GM12878 (cell line): Measurements from ENCODE around the gene ISY1. TPM values are rescaled to one million over a fixed set of nuclear protein-coding genes. Genes with fewer than 3 reads are reported as not detected.
A peak's percentile ranks its signal among the peaks of the same experiment; 100 is the strongest.

Experiments used
- IKZF2 ChIP-seq, 2 experiments: fragments of 450-650 bp; IDR thresholded peaks; 2 replicates each; pipeline ENCODE4 v1.6.1; 2017; ENCODE audit warnings: mild to moderate bottlenecking in 2 of 2, moderate library complexity in 2 of 2
- POU2F2 ChIP-seq: IDR thresholded peaks from 3 replicates; pipeline ENCODE4 v1.6.1; 2011; ENCODE audit warnings: low read depth, mild to moderate bottlenecking, low read length, borderline replicate concordance
- RELB ChIP-seq: fragments of 450-650 bp; IDR thresholded peaks from 2 replicates; pipeline ENCODE4 v1.6.1; 2017; ENCODE audit warnings: low read depth, mild to moderate bottlenecking, moderate library complexity
- TAF1 ChIP-seq: IDR thresholded peaks from 2 replicates; pipeline ENCODE4 v1.6.1; 2011; ENCODE audit warnings: mild to moderate bottlenecking, low read depth, low read length, borderline replicate concordance
- ZBTB40 ChIP-seq: fragments of 450-650 bp; IDR thresholded peaks from 2 replicates; pipeline ENCODE4 v1.6.1; 2016; ENCODE audit warnings: mild to moderate bottlenecking, moderate library complexity, borderline replicate concordance
- ZNF207 ChIP-seq: fragments of 450-650 bp; IDR thresholded peaks from 2 replicates; pipeline ENCODE4 v1.6.1; 2014; ENCODE audit warnings: antibody characterized with exemption, mild to moderate bottlenecking, borderline replicate concordance
- ZNF24 ChIP-seq: fragments of 450-650 bp; IDR thresholded peaks from 2 replicates; pipeline ENCODE4 v1.6.1; 2017; ENCODE audit warnings: antibody characterized with exemption, mild to moderate bottlenecking
- polyA plus RNA-seq, 11 experiments: library from polyadenylated mRNA; depleted of rRNA in 4 of 11; unstranded in 6 of 11; stranded (reverse) in 5 of 11; fragments of >200 nt; fragmentation: Nextera tagmentation in 4 of 11; fragmentation: Illumina TruSeq in 1 of 11; extraction: Ambion mirVana in 4 of 11; extraction: Trizol in 1 of 11; gene quantifications; 1 replicate in 1 of 11; 2 replicates in 10 of 11; pipeline versions ENCODE4 v1.2.1 to v1.2.3, GENCODE V29; 2011 to 2016; ENCODE audit warnings: inconsistent platforms in 2 of 11, missing spikeins in 2 of 11, low read depth in 1 of 11
- total RNA-seq, 4 experiments: library from RNA; depleted of rRNA in 3 of 4; stranded (reverse); fragments of >200 nt in 3 of 4; fragmentation: Illumina TruSeq in 1 of 4; extraction: Trizol in 1 of 4; gene quantifications; 2 replicates each; pipeline versions ENCODE4 v1.2.1 to v1.2.3, GENCODE V29; 2013 to 2021
- TF ChIP-seq, protein P1 (sequence below): fragments of 450-650 bp; IDR thresholded peaks from 2 replicates; pipeline ENCODE4 v1.6.1; 2018; ENCODE audit warnings: mild to moderate bottlenecking, low read depth, moderate library complexity; ENCODE audit not compliant: partially characterized antibody
- TF ChIP-seq, protein P2 (sequence below): IDR thresholded peaks from 2 replicates; pipeline ENCODE4 v1.6.1; 2012; ENCODE audit warnings: improper control_type of control experiment, low read depth, low read length; ENCODE audit not compliant: insufficient replicate concordance
- TF ChIP-seq, protein P3 (sequence below): fragments of 450-650 bp; IDR thresholded peaks from 2 replicates; pipeline ENCODE4 v1.6.1; 2016; ENCODE audit warnings: mild to moderate bottlenecking

The ISY1 gene
- total and polyA plus RNA-seq, 10 of the 15 experiments (the other 5 are each of a cell fraction or from before 2014, with no cell fraction given) = 28.3 to 72.2 (median 44.7) TPM

DNA sequence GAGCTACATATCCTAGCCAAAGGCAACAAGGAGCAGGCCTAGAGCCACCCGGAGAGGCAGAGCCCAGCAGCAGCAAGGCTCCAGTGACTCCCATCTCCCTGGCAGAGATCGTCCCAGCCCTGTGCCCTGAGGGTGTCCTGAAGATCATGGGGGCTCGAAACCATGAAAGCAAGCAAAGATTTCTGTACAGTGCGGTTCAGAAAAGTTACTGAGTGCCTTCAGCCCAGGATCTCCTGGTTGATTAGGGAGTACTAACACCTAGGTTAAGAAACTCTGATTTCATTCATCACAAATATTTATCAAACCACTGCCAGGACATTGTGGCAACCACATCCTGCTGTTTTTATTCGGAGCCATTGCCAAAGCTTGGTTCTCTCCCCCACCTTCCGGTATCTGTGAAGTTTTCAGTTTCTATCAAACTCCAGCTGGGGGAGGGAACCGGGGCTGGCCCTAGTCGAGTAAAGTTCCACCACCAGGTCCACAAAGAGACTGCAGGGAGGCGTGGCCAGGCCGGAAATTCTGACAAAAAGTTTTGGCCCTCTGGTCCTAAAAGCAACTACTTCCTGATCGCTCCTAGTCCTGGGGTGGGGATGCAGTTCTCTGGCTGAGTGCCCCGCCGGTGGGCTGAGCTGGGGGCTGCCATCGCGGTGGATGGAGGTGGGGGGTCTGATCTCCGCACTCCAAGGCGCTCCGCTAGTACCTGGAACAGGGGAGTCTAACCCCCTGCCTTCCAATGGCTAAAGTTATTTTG, 40.4 kb downstream of the ISY1 start (continued):
- TF ChIP-seq ZBTB40 (peak; percentile 73; the same call in 1 of the 2 replicates), TAF1 (peak; percentile 62; the same call in 1 of the 2 replicates), ZNF24 (no peak), RELB (peak; percentile 60; the same call in 1 of the 2 replicates), POU2F2 (peak; percentile 56; the same call in 1 of the 3 replicates), IKZF2 (IDR thresholded peaks at IDR 0.05) (peak; percentile 73 to 82), ZNF207 (no peak)
- TF ChIP-seq, protein P1, sequence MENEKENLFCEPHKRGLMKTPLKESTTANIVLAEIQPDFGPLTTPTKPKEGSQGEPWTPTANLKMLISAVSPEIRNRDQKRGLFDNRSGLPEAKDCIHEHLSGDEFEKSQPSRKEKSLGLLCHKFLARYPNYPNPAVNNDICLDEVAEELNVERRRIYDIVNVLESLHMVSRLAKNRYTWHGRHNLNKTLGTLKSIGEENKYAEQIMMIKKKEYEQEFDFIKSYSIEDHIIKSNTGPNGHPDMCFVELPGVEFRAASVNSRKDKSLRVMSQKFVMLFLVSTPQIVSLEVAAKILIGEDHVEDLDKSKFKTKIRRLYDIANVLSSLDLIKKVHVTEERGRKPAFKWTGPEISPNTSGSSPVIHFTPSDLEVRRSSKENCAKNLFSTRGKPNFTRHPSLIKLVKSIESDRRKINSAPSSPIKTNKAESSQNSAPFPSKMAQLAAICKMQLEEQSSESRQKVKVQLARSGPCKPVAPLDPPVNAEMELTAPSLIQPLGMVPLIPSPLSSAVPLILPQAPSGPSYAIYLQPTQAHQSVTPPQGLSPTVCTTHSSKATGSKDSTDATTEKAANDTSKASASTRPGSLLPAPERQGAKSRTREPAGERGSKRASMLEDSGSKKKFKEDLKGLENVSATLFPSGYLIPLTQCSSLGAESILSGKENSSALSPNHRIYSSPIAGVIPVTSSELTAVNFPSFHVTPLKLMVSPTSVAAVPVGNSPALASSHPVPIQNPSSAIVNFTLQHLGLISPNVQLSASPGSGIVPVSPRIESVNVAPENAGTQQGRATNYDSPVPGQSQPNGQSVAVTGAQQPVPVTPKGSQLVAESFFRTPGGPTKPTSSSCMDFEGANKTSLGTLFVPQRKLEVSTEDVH = no peak
- TF ChIP-seq, protein P2, sequence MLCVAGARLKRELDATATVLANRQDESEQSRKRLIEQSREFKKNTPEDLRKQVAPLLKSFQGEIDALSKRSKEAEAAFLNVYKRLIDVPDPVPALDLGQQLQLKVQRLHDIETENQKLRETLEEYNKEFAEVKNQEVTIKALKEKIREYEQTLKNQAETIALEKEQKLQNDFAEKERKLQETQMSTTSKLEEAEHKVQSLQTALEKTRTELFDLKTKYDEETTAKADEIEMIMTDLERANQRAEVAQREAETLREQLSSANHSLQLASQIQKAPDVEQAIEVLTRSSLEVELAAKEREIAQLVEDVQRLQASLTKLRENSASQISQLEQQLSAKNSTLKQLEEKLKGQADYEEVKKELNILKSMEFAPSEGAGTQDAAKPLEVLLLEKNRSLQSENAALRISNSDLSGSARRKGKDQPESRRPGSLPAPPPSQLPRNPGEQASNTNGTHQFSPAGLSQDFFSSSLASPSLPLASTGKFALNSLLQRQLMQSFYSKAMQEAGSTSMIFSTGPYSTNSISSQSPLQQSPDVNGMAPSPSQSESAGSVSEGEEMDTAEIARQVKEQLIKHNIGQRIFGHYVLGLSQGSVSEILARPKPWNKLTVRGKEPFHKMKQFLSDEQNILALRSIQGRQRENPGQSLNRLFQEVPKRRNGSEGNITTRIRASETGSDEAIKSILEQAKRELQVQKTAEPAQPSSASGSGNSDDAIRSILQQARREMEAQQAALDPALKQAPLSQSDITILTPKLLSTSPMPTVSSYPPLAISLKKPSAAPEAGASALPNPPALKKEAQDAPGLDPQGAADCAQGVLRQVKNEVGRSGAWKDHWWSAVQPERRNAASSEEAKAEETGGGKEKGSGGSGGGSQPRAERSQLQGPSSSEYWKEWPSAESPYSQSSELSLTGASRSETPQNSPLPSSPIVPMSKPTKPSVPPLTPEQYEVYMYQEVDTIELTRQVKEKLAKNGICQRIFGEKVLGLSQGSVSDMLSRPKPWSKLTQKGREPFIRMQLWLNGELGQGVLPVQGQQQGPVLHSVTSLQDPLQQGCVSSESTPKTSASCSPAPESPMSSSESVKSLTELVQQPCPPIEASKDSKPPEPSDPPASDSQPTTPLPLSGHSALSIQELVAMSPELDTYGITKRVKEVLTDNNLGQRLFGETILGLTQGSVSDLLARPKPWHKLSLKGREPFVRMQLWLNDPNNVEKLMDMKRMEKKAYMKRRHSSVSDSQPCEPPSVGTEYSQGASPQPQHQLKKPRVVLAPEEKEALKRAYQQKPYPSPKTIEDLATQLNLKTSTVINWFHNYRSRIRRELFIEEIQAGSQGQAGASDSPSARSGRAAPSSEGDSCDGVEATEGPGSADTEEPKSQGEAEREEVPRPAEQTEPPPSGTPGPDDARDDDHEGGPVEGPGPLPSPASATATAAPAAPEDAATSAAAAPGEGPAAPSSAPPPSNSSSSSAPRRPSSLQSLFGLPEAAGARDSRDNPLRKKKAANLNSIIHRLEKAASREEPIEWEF = no peak
- TF ChIP-seq, protein P3, sequence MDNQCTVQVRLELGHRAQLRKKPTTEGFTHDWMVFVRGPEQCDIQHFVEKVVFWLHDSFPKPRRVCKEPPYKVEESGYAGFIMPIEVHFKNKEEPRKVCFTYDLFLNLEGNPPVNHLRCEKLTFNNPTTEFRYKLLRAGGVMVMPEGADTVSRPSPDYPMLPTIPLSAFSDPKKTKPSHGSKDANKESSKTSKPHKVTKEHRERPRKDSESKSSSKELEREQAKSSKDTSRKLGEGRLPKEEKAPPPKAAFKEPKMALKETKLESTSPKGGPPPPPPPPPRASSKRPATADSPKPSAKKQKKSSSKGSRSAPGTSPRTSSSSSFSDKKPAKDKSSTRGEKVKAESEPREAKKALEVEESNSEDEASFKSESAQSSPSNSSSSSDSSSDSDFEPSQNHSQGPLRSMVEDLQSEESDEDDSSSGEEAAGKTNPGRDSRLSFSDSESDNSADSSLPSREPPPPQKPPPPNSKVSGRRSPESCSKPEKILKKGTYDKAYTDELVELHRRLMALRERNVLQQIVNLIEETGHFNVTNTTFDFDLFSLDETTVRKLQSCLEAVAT = 0 out of 2 replicates have a peak, but pooled peaks have one; percentile 30
